Body of pancreas (tissue), 4 donors: Measurements from ENCODE around the gene TNNI3. TPM values are rescaled to one million over a fixed set of nuclear protein-coding genes. Genes with fewer than 3 reads are reported as not detected.
"Not testable (repeated sequence)": the region's sequence is repeated elsewhere in the genome, so short reads cannot be mapped to it uniquely, and the experiment has no call there.

Experiments used
- ATAC-seq: fragments of 150-250 bp; one replicate; pipeline ENCODE4 v1.9.1; 2016
- DNase-seq, 4 donors: peaks; one replicate each; pipeline ENCODE4 v3.0.0-alpha.2; 2019
- H3K27ac ChIP-seq, 4 donors: fragments of 200-600 bp; sonication (generic); 1 replicate in 3 of 4; 2 replicates in 1 of 4; pipeline versions ENCODE4 v1.5.1 to v1.6.1; 2016 to 2019; ENCODE audit warnings: mild to moderate bottlenecking in 1 of 4, mixed read lengths in 1 of 4, moderate library complexity in 1 of 4
- H3K27me3 ChIP-seq, 2 donors: fragments of 200-600 bp; sonication (generic); one replicate each; pipeline ENCODE4 v1.6.0; 2016; ENCODE audit warnings: mild to moderate bottlenecking in 1 of 2
- H3K36me3 ChIP-seq, 2 donors: fragments of 200-600 bp; sonication (generic); replicated peaks in 1 of 2; 2 replicates each; pipeline ENCODE4 v1.5.1; 2016; ENCODE audit warnings: low read depth in 2 of 2; ENCODE audit not compliant: insufficient read depth in 1 of 2
- H3K4me1 ChIP-seq: fragments of 200-600 bp; sonication (generic); one replicate; pipeline ENCODE4 v1.6.0; 2016
- H3K4me3 ChIP-seq, 2 donors: fragments of 200-600 bp; sonication (generic); 1 replicate in 1 of 2; 2 replicates in 1 of 2; pipeline ENCODE4 v1.5.1; 2016 to 2019
- H3K9me3 ChIP-seq, 3 donors: fragments of 200-600 bp; sonication (generic); 1 replicate in 2 of 3; 2 replicates in 1 of 3; pipeline ENCODE4 v1.5.1; 2016
- CTCF ChIP-seq, 7 experiments: fragments of 450-650 bp in 4 of 7; fragments of 200-600 bp in 3 of 7; sonication (generic) in 3 of 7; IDR thresholded peaks; one replicate each; pipeline ENCODE4 v1.5.1; 2016 to 2019; ENCODE audit warnings: antibody characterized with exemption in 7 of 7
- POLR2A ChIP-seq, 3 donors: fragments of 450-650 bp; IDR thresholded peaks; one replicate each; pipeline ENCODE4 v1.6.1; 2016; ENCODE audit warnings: antibody characterized with exemption in 3 of 3, mild to moderate bottlenecking in 2 of 3
- WGBS, 2 donors: methylation state at CpG; one replicate each; pipeline ENCODE4 v1.1.5; 2017; 5-methylcytosine and 5-hydroxymethylcytosine counted together
- intact Hi-C: fragments of 100-400 bp; cut with DNase I; formaldehyde crosslinking; loops from one replicate; pipeline ENCODE4 v1.15.1; 2023
- total RNA-seq, 2 donors: library from RNA; depleted of rRNA; stranded (reverse); fragments of >200 nt; gene quantifications; one replicate each; pipeline ENCODE4 v1.1.0, GENCODE V29; 2016

The TNNI3 gene
- total RNA-seq, 2 donors from 2014 or later = not detected

GRCh38 chr19:55173714-55174409 lies 16.3 kb upstream of the TNNI3 start:
- H3K9me3 ChIP-seq = no peaks in the 10 kb centered on the region
- peak; percentile 25 to 50 (median 36) for DNase-seq
- H3K27ac ChIP-seq = no peak overlapping the region
- peak; percentile 34 for ATAC-seq
- 1 to 8% methylated on average over 32 to 37 of the region's 37 CpGs for WGBS, 2 donors
- no peaks in the 10 kb centered on the region for H3K36me3 ChIP-seq
- H3K4me1 ChIP-seq = peaks cover 10% of the 10 kb centered on the region
- peaks cover 0 to 48% of the 10 kb centered on the region in 2 donors for H3K27me3 ChIP-seq
- intact Hi-C loops = no loop called here
- TF ChIP-seq CTCF (IDR thresholded peaks at IDR 0.05) = no peak
- TF ChIP-seq POLR2A (IDR thresholded peaks at IDR 0.05) = no peak
- no peak overlapping the region for H3K4me3 ChIP-seq

- 1 to 8% methylated on average over 11 to 32 of the region's 32 CpGs for WGBS, 2 donors
- intact Hi-C loops = no loop called here
- Histone ChIP-seq H3K27me3 (peaks cover 0 to 42% of the 10 kb centered on the region in 2 donors), H3K4me1 (peaks cover 8% of the 10 kb centered on the region), H3K27ac (no peak overlapping the region), H3K4me3 (no peak overlapping the region), H3K36me3 (no peaks in the 10 kb centered on the region), H3K9me3 (no peaks in the 10 kb centered on the region)
- TF ChIP-seq POLR2A (IDR thresholded peaks at IDR 0.05) (no peak), CTCF (IDR thresholded peaks at IDR 0.05) (no peak)
- ATAC-seq = no peak
- DNase-seq = no peak
Observed at GRCh38 chr19:55173186-55173713, 15.7 kb upstream of the TNNI3 start.

GRCh38 chr19:55172741-55173140 lies 15.2 kb upstream of the TNNI3 start:
- Histone ChIP-seq H3K36me3 (no peaks in the 10 kb centered on the region), H3K4me3 (no peak overlapping the region), H3K27ac (no peak overlapping the region), H3K4me1 (peaks cover 8% of the 10 kb centered on the region), H3K27me3 (peaks cover 0 to 38% of the 10 kb centered on the region in 2 donors), H3K9me3 (no peaks in the 10 kb centered on the region)
- ATAC-seq (no peak), DNase-seq (no peak)
- intact Hi-C loops = no loop called here
- TF ChIP-seq CTCF (IDR thresholded peaks at IDR 0.05) = no peak
- TF ChIP-seq POLR2A (IDR thresholded peaks at IDR 0.05) = no peak
- WGBS, 2 donors = 17 to 20% methylated on average over 12 of the region's 12 CpGs

GRCh38 chr19:55172318-55172717 lies 14.8 kb upstream of the TNNI3 start:
- H3K36me3 ChIP-seq, H3K9me3 ChIP-seq, H3K4me3 ChIP-seq, H3K4me1 ChIP-seq, DNase-seq, H3K27ac ChIP-seq, intact Hi-C loops, ATAC-seq: not testable (repeated sequence)
- WGBS, 2 donors = 54 to 59% methylated on average over 9 of the region's 9 CpGs
- peaks cover 0 to 38% of the 10 kb centered on the region in 2 donors for H3K27me3 ChIP-seq

GRCh38 chr19:55171440-55171839 lies 13.9 kb upstream of the TNNI3 start:
- ATAC-seq = no peak
- Histone ChIP-seq H3K27ac (no peak overlapping the region), H3K36me3 (no peaks in the 10 kb centered on the region), H3K4me3 (no peak overlapping the region), H3K4me1 (peaks cover 16% of the 10 kb centered on the region), H3K27me3 (peaks cover 0 to 38% of the 10 kb centered on the region in 2 donors), H3K9me3 (no peaks in the 10 kb centered on the region)
- WGBS, 2 donors = 57 to 59% methylated on average over 5 of the region's 5 CpGs
- intact Hi-C loops = no loop called here
- DNase-seq = no peak
- TF ChIP-seq CTCF (IDR thresholded peaks at IDR 0.05) (no peak), POLR2A (IDR thresholded peaks at IDR 0.05) (no peak)
